ENCODE measurements around the gene ARHGAP5.
A peak's percentile ranks its signal among the peaks of the same experiment; 100 is the strongest.

ARHGAP5 gene

DNA sequence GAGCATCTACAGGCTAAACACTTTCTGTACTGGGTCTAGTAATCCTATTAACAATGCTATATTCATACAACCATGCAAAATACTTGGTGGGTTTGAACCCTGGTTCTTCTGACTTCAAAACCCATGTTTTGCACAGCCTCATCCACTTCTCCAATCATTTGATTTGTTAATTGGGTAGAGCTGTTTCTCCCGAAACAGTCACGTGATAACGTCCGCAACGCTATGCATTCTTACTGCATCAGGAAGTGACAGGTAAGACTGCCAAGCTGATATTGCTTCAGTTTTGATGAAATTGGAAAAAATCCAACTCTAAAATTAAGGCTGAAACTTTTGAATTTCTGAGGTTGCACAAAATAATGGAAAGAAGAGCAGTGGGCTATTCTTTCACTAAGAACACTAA is 94.4 kb downstream of the ARHGAP5 start:
- no peak for DNase-seq (ENCODE audit: low read depth)

DNA sequence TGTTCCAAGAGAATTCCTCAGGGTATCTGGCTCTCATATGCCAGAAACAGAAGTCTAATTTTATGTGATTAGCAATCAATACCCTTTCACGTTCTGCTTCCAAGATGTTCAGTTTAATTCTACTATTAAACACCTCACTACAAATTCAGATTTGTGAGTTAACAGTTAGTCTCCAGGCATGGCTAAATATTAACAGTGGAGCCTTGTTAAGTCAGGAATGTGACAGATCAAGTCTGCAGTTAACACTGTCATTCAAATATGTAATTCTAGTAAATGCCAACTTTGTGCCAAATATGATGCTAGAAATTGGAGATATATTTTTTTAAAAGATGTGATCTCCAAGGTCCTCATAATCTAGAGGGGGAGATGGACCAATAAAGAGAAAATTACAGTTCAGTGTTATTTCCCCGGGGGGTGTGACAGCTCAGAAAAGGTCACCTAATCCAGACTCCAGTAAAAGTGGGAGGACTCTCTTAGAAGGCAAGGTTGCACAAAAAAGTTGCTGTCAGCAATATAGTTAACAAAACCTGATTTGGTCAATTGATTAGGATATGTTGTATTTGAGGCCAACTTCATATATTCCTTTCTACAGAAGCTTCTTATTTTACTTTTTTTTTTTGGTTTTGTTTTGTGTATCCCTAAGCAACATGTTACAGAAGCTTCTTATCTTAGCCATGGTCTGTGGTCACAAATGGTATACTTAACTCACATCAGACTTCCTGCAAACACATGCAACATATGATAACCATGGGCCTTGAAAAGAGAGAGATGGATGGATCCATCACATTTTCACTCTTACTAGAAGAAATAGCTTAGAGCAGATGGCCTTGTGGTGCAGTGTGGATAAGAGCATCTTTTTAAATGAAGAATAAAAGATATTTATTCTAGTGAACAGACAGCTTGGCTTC is 106.3 kb downstream of the ARHGAP5 start:
- no peak for DNase-seq (ENCODE audit: low read depth)

GRCh38 chr14:32185097-32185496 is 108.0 kb downstream of the ARHGAP5 start:
- DNase-seq (ENCODE audit: low read depth): no peak

DNA sequence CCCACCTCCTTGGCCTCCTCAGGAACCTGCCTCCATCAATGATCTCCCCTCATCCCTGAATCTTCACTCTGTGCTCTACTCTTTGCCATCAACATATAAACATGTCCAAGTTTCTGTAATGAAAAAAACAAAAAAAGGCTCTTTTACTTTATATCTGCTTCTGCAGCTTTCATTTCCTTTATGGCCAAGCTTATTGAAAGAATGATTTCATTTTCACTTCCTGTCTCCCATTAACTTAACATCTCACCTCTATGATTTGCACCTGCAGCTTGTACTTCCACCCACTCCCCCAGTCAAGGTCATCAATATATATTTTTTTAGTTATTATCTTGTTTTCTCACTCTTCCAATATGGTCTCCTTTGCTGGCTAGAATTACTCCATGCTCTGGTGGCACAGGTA is 109.1 kb downstream of the ARHGAP5 start:
- DNase-seq (ENCODE audit: low read depth): no peak

GRCh38 chr14:32189811-32190210 is 112.7 kb downstream of the ARHGAP5 start:
- DNase-seq (ENCODE audit: low read depth): no peak

GRCh38 chr14:32190673-32191072 is 113.6 kb downstream of the ARHGAP5 start:
- no peak for DNase-seq (ENCODE audit: low read depth)

GRCh38 chr14:32192712-32193373 is 115.7 kb downstream of the ARHGAP5 start:
- DNase-seq (ENCODE audit: low read depth): no peak

GRCh38 chr14:32193532-32193931 is 116.4 kb downstream of the ARHGAP5 start:
- no peak for DNase-seq (ENCODE audit: low read depth)

DNA sequence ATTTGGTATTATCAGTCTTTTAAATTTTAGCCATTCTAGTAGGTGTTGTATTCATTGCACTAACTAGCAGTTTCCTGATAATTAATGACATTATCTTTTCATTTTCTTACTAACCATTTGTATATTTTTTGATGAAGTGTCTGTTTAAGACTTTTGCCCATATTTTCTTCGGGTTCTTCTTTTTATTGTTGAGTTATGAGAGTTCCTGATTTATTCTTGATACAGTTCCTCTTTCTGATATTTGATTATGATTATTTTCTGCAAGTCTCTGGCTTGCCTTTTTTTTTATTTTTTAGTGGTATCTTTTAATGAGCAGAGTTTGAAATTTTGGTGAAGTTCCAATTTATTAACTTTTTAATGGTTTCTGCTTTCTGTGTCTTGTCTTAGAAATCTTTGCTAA is 118.5 kb downstream of the ARHGAP5 start:
- DNase-seq (ENCODE audit: low read depth): no peak

GRCh38 chr14:32197919-32198318 is 120.8 kb downstream of the ARHGAP5 start:
- no peak for DNase-seq (ENCODE audit: low read depth)

DNA sequence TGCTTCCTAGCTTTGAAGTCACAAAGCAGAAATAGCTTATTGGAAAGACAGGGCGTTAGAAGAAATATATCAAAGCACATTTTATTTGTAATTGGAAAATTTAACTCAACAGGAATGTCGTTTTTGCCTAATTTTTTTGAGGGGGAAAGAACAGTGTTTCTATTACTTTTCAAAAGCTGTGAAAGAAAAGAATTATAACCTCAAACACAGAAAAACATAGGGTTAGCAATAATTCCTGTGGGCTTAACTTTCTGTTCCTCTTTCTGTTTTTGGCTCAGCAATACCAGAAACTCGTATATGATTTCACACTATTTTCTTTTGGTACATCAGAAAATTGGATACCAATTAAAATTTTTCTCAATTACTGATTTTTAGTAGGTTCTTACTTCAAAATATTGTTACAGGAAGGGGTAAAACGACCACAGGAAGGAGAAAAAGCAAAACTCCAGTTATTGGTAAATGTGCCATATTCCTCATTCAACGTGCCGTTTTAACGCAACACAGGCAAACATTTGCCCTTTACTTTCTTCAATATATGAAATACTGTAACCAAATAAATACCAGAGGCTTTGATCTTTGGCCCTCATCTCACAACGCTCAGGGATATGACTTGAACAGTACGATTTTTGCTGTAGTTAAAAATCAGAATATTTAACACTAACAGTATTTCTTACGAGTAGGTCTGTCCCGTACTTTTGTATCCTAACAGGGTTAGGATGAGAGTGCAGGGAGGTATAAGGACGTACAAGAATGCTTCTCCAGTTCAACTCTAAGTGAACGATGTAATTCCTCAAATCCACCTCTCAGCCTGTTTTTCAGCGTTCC is 123.5 kb downstream of the ARHGAP5 start:
- no peak for DNase-seq (ENCODE audit: low read depth)

DNA sequence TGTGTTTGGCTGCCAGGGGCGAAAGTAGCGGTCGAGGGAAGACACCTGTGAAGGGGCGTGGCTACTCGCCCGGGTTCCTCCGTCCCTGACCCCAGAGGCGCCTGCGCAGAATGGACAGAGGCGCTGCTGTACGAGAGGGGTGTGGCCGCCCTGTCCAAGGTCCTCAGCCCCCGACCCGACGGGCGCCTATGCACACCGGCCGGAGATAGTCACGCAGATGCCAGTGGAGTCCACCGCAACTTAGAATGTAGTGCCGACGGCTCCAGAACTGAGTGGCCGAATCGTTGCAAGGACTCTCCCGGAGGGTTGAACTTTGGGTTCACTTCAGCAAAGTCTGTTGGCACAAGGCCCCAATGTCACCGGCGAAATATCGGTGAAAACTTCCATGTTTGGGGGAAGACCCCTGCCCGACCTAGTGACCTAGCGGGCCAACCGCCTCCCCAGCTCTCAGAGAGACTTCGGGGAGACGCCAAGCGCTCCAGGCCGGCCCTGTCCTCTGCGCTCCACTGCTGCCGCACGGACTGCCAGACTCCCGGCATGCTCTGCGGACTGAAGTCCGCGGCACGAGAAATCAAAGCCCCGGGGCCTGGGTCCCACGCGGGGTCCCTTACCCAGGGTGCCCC is 124.2 kb downstream of the ARHGAP5 start:
- peak; percentile 54 for DNase-seq (ENCODE audit: low read depth)

DNA sequence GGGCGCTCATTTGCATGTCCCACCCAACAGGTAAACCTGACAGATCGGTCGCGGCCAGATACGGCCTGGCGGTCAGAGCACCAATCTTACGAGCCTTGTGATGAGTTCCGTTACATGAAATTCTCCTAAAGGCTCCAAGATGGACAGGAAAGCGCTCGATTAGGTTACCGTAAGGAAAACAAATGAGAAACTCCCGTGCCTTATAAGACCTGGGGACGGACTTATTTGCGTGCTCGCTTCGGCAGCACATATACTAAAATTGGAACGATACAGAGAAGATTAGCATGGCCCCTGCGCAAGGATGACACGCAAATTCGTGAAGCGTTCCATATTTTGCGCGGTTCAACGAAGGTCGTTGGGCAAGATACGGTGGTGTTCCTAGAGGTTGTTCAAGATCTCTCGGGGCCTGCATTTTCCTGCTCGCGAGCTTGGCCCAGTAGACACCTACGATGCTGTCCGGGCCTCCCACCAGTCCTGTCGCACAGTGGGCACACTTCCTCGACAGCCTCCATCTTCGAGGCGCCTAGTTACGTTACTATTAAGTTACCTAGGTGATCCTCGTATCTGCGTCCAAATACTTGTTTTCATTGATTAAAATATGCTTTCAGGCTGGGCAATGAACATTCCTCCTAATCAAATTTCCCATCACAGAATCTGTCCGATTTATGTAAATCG is 124.8 kb downstream of the ARHGAP5 start, which contains the start of gene RNU6-7:
RNU6-7 (plus strand) TSS at position 230 of the 675 bp plus-strand sequence.
- DNase-seq (ENCODE audit: low read depth): no peak

DNA sequence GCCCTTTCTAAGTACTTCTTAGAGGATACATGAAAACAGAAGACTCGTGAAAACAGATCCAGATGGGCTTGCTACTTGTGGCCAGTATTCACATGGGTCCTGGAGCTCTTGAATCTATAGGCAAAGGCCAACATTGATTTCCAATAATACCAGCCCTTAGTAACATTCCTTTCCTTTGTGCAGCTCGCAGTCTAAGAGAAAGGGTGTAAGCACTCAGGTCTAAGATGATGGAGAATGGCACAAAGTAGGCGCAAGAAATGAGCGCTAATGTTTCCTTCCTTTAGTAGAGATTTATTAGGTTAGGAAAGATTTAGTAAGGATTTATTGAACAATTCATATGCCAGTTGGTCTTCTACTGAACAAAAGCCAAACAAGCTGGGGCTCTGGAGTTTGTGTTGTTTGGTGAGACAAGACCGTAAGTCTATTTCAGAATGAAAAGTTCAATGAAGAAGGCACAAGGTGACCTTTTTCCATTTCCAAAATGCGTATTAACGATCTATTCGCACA is 125.4 kb downstream of the ARHGAP5 start:
- no peak for DNase-seq (ENCODE audit: low read depth)

GRCh38 chr14:32202998-32203882 is 126.1 kb downstream of the ARHGAP5 start, which contains the start of gene RNU6-8:
Gene RNU6-8 (minus strand): TSS chr14:32203269.
- DNase-seq (ENCODE audit: low read depth): peak; percentile 80

DNA sequence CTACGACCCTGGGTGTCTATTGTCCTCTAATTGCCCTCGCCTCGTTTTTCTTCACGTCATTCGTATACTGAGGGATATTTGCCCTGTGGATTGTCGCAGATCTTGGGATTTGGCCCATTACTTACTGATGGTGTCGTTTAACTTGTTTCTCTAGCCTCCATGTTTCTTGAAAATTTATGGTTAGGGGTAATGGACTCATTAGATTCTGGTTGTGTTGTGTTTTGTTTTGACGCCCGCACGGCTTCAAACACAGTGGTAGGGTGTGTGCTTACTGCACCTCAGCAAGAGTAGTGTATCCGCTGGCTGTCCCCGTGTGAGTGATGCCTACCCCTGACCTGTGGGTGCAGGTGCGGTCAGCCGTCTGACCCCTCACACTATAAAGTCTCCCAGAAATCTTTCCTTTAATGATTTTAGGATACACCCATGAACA is 126.8 kb downstream of the ARHGAP5 start:
- no peak for DNase-seq (ENCODE audit: low read depth)

DNA sequence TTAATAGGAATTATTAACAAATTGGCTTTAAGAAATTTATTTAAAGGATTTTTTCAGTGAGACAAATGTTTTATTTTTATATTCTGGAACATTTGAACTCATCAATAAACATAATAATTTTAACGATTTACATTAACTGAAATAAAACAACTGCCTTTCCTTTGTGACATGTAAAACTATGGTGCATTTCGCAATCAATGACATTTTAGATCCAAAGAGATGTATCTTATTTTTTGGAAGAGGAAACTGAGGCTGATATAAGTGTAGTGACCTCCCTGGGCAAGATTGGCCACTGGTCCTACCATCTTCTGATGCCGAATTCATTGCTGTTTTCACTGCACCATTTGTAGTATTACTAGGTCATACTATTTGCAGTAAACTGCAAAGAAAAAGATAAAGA is 128.4 kb downstream of the ARHGAP5 start:
- DNase-seq (ENCODE audit: low read depth): no peak

GRCh38 chr14:32205984-32206383 is 128.9 kb downstream of the ARHGAP5 start:
- DNase-seq (ENCODE audit: low read depth): no peak

DNA sequence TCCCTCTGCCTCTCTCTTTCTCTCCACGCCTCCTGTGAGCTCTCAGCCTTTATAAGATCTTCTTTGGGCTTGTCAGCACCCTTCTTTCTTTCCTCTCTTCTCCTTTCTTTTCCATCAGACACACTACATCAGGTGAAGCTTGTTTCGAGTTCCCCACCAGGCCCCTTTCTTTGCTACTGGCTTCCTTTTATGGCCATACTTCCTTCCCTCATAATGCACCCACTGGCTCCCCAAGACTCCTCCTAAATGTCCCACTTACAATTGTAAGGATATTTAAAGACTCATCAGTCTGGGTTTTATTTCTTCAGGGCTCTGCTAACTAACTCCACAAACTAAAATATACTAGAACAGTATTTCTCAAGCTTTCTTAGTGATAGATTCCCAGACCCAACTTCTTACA is 129.4 kb downstream of the ARHGAP5 start:
- no peak for DNase-seq (ENCODE audit: low read depth)

DNA sequence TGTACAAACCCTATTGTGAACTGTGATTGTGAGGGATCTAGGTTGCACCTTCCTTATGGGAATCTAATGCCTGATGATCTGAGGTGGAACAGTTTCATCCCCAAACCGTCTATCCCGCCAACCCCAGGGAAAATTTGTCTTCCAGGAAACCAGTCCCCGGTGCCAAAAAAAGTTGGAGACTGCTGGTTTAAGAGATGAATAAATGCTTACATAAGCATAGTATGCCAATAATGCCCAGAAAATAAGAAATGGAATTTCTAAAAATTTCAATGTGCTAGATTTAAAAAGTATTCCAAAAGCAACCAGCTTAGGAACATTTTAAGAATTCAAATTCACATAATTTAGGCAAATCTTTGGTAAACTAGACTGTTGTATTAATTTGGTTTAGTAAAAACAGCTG is 131.4 kb downstream of the ARHGAP5 start:
- no peak for DNase-seq (ENCODE audit: low read depth)

Data from stimulated activated CD8-positive, alpha-beta memory T cell treated with anti-CD3 and anti-CD28 coated beads, Interleukin-12 subunit alpha, Interleukin-12 subunit beta, amount 100 ng/mL, for 1 hour (primary cell).